ENCODE data around the gene STMN3. TPM values are rescaled to one million over a fixed set of nuclear protein-coding genes. Genes with fewer than 3 reads are reported as not detected.
"Not testable (repeated sequence)": the region's sequence is repeated elsewhere in the genome, so short reads cannot be mapped to it uniquely, and the experiment has no call there.

Gene STMN3
- total RNA-seq, 1 experiment from 2014 or later, result 34.2 TPM

DNA sequence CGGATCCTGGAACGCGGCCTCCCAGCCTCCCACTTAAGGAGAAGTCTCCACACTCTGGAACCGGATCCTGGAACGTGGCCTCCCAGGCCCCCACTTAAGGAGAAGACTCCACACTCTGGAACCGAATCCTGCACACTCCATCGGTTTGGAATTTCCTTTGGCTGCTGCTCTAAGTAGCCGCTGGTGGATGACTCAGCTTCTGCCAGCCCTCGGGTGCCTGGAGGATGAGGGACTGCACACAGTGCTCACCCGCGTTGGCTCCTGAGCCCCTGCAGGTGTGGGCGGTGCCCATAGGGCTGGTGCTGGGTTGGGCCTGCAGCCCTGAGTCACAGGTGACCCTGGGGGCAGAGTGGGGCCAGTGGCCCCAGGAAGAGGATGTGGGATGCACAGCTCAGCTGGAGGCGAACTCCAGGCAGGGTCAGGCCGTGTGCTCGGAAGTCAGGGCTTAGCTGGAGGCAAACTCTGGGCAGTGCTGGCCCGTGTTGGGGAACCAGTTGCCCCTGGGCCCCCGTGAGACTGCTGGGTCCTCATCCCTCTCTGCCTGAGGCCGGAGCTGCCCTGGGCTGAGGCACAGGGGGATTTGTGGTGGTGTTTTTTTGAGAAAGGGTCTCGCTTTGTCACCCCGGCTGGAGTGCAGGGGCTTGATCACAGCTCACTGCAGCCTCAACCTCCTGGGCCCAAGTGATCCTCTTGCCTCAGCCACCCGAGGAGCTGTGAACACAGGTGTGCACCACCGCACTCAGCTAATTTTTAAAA lies 29.3 kb upstream of the STMN3 start:
- peak; percentile 43 for DNase-seq (ENCODE audit: low read depth, low spot score)
- in situ Hi-C loops (cut with HindIII; ENCODE audit: low pct_unique_long_range_greater_than_20kb, low sequenced_read_pairs), result no loop called here

DNA sequence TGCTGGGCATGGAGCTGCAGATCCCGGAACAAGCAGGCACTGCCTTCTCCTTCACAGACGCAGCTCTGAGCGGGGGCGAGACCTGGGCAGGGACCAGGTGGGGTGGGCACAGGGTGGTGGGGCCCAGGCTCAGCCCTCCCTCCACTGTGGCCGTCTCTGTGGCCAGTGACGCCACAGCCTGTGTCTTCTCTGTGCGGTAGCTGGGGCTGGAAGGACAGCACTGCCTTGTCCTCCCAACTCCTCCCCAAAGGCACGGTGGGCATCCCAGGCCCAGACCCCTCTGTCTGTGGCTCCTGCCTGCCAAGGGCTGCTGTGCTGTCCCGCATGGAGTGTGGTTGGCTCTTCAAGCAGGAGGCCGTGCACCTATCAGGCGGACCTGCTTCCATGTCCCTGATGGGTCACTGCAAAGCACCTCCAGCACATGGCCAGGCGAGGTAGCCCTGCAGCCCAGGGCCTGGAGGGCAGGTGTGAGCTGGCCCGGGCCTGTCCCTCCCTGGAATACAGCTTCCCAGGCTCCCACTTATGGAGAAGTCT lies 28.5 kb upstream of the STMN3 start:
- in situ Hi-C loops (cut with HindIII; ENCODE audit: low pct_unique_long_range_greater_than_20kb, low sequenced_read_pairs), result no loop called here
- no peak for DNase-seq (ENCODE audit: low read depth, low spot score)

DNA sequence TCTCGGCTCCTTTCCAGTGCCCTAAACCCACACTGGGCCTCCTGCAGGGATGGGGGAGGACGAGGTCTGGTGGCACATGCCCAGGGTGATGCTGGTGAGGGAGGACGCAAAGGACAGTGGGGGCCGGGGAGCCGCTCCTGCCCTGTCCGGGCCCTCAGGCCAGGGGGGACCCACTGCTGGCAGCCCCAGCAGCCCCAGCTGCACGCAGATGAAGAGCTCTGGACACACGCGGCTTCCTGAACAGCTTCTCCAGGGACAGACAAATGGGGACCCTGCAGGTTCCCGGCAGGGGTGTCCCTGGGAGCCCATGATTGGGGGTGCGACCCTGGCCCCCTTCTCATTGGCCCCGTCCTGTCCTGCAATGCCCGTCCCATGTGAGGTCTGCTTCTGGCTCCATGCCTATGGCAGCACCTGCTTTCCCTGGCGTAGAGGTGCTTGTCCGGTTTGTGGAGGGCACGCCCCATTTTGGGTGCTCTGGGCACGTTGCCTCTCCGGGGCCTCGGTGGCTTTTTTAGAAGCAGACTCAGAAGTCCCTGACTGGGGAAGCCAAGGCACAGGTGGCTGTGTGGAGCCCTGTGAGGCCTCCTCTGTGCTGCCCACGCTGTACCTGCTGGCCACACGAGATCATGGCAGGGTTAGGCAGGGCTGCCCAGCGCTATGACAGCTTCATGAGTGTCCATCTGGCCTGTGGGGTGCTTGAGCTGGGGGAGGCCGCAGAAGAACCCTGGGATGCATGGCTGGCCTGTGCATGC lies 27.8 kb upstream of the STMN3 start:
- in situ Hi-C loops (cut with HindIII; ENCODE audit: low pct_unique_long_range_greater_than_20kb, low sequenced_read_pairs), result no loop called here
- DNase-seq (ENCODE audit: low read depth, low spot score), result no peak

DNA sequence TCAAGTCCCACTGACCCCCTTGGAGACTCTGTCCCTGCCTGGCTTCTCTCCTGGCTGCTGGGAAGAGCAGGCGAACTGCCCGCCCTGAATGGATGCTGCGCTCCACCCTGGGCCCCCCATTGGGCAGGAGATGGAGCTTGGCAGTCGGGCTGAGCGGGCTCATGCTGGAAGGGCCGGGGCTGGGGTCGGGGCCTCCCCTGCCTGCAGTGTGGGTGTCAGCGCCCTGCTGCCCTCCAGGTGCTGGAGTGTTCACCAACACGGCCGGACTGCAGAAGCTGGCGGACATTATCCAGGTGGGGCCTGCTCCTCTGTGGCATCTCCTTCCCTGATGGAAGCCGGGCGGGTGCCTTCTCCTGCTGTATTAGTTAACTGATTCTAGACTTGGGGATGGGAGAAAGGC lies 27.2 kb upstream of the STMN3 start:
- no peak for DNase-seq (ENCODE audit: low read depth, low spot score)
- in situ Hi-C loops (cut with HindIII; ENCODE audit: low pct_unique_long_range_greater_than_20kb, low sequenced_read_pairs), result no loop called here

DNA sequence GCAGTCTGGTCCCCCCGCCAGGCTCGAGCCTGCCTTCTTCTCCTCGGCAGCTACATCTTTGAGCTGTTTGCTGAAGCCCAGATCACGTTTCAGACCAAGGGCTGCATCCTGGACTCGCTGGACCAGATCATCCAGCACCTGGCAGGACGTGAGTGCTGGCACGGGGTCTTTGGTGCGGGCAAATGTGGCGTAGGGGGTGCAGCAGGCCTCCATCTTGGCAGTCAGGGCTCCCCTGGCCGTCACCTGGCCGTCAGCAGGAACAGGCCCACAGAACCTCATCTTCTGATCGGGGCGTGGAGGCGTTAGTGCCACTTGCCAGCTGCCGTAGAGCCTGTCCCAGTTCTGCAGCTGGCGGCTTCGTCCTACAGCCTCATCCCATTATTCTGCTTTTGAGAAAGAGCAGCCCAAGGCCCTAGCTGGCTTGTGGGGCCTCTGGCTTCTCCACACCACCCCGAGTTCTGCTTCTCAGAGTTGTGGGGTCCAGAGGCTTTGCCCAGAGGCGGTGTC lies 26.6 kb upstream of the STMN3 start:
- in situ Hi-C loops (cut with HindIII; ENCODE audit: low pct_unique_long_range_greater_than_20kb, low sequenced_read_pairs), result no loop called here
- no peak for DNase-seq (ENCODE audit: low read depth, low spot score)

DNA sequence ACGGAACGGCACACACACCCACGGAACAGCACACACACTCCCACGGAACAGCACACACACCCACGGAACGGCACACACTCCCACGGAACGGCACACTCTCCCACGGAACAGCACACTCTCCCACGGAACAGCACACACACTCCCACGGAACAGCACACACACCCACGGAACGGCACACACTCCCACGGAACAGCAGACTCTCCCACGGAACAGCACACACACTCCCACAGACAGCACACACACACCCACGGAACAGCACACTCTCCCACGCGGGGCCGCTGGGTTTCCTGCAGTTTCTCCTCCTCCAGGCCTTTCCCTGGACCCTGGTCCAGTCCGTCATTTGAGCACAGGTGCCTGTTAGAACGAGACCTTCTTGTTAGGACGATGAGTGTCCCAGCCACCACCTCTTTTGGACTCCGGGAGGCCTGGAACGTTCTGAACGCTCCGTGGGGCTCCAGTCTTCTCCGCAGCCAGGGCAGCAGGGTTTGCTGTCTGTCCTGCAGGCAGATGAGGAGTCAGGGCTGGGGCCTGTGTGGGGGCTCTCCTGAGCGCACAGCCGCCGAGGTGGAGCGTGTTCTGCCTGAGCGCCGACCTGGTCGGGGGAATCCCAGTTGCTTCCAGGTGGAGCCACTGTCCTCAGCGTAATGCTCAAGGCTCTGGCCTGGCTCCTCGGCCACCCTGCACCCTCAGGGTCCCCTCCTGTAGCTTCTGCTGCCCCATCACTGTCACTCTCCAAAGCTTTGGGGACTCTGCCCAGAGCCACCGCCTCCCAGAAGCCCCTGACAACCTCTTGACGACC lies 25.6 kb upstream of the STMN3 start:
- DNase-seq (ENCODE audit: low read depth, low spot score), result no peak
- in situ Hi-C loops (cut with HindIII; ENCODE audit: low pct_unique_long_range_greater_than_20kb, low sequenced_read_pairs), result no loop called here

DNA sequence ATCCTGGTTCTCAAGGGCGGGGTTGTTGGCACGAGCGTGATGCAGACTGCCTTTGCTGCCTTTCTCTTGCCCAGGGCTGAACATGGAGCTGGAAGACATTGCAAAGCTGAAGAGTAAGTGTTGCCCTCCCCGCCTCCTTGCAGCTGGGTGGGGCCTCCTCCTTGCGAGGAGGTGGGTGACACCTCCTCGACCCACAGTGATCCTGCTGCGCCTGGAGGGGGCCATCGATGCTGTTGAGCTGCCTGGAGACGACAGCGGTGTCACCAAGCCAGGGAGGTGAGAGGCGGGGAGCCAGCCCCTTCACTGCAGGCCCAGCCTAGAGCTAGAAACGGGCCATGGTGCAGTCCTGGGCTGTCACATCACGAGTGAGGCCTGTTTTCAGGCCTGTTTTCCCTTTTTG lies 24.8 kb upstream of the STMN3 start:
- in situ Hi-C loops (cut with HindIII; ENCODE audit: low pct_unique_long_range_greater_than_20kb, low sequenced_read_pairs), result no loop called here
- no peak for DNase-seq (ENCODE audit: low read depth, low spot score)

DNA sequence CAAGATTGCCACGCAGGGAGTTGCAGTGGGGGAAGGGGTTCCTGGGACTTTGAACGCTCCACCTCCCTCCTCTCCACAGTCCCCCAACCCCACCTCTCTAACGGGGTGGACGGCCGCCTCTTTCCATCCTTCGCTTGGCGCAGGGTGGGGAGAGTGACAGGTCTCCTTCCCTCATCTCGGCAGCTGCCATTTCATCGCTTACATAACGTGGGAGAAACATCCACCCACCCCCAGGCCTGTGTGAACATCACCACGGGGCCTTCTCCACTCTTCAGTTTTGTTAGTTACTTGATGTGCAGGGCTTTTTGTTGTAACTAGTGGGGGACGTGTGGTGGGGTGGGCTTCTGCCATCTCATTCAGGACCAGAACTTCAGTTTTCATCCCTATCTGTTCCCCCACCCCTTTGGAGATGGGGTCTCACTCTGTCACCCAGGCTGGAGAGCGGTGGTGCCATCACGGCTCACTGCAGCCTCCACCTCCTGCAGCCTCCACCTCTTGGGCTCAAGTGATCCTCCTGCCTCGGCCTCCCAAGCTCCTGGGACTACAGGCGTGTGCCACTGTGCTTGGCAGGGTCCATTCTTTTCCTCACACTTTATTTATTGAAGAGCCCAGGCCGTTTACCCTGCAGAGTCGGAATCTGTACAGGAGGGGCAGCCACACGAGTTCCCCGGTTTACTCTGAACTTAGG lies 22.6 kb upstream of the STMN3 start:
- DNase-seq (ENCODE audit: low read depth, low spot score), result no peak
- in situ Hi-C loops (cut with HindIII; ENCODE audit: low pct_unique_long_range_greater_than_20kb, low sequenced_read_pairs), result no loop called here

DNA sequence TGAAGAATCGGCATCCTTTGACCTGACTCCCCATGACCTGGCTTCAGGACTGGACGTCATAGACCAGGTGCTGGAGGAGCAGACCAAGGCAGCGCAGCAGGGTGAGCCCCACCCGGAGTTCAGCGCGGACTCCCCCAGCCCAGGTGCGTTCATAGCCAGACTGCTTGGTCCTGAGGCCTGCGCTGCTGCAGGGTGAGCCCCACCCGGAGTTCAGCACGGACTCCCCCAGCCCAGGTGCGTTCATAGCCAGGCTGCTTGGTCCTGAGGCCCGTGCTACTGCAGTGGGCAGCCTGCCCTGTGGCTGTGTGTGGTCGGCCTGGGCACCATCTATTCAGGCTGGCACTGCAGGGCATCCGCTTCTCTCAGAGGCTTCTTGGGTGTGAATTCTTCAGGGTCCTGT lies 20.7 kb upstream of the STMN3 start:
- no peak for DNase-seq (ENCODE audit: low read depth, low spot score)
- in situ Hi-C loops (cut with HindIII; ENCODE audit: low pct_unique_long_range_greater_than_20kb, low sequenced_read_pairs), result no loop called here

DNA sequence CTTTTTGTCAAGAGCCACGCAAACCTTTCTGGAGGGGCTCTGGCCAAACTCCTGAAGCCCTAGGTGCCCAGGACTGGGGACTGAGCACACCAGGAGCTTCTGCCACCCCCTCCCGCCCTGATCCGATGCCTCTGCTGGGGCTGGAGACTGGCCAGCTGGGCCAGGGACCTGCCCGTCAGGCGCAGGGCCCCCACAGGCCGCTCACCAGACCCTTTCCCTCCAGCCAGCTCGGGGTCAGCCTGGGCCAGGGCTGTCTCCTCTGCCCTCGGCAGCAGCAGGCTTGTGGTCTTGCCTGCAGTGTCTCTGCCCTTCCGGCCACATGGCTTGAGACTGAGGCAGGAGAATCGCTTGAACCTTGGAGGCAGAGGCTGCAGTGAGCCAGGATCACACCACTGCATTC lies 19.4 kb upstream of the STMN3 start:
- no peak for DNase-seq (ENCODE audit: low read depth, low spot score)
- in situ Hi-C loops (cut with HindIII; ENCODE audit: low pct_unique_long_range_greater_than_20kb, low sequenced_read_pairs), result no loop called here

DNA sequence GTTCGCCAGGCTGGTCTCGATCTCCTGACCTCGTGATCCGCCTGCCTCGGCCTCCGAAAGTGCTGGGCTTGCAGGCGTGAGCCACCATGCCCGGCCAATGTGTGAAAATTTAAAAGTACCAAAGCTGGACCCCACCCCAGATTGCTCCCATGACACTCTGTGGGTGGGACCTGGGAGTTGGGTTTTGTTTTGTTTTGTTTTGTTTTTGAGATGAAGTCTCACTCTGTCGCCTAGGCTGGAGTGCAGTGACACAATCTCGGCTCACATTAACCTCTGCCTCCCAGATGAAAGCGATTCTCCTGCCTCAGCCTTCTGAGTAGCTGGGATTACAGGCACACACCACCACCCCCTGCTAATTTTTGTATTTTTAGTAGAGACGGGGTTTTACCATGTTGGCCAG lies 18.5 kb upstream of the STMN3 start:
- DNase-seq (ENCODE audit: low read depth, low spot score); in situ Hi-C loops (cut with HindIII; ENCODE audit: low pct_unique_long_range_greater_than_20kb, low sequenced_read_pairs): not testable (repeated sequence)

DNA sequence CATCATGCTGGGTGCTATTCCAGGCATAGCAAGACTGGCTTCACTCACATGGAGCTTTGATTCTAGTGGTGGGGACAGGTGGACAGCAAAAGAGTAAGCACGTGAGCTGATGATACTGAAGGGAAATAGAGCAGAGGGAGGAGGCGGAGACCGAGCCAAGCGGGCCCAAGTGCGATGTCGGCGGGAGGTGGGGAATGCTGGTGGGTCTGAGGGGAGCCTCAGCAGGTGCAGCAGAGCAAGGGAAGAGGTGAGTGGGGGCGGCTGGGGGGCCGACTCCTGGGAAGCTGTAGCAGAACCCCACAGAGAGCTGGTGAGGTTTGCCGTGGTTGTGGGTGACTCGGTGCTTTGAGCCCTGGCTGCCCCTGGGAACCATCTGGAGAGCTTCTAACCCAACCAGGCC lies 15.1 kb upstream of the STMN3 start:
- in situ Hi-C loops (cut with HindIII; ENCODE audit: low pct_unique_long_range_greater_than_20kb, low sequenced_read_pairs), result no loop called here

DNA sequence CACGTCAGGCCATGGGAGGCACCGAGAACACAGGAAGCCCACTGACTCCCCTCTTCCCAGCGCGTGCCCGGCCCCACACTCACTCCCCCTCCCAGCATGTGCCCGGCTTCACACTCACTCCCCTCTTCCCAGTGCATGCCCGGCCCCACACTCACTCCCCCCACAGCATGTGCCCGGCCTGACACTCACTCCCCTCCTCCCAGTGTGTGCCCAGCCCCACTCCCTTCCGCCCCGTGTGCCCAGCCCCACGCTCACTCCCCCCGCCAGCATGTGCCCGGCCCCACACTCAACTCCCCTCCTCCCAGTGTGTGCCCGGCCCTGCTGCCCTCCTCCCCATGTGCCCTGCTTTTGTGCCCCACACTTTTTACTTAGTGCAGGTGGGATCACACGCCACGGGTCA lies 14.6 kb upstream of the STMN3 start:
- no peak for DNase-seq (ENCODE audit: low read depth, low spot score)
- in situ Hi-C loops (cut with HindIII; ENCODE audit: low pct_unique_long_range_greater_than_20kb, low sequenced_read_pairs), result no loop called here

More for the DNA sequence above, 15.1 kb upstream of the STMN3 start:
- DNase-seq (ENCODE audit: low read depth, low spot score), result no peak

DNA sequence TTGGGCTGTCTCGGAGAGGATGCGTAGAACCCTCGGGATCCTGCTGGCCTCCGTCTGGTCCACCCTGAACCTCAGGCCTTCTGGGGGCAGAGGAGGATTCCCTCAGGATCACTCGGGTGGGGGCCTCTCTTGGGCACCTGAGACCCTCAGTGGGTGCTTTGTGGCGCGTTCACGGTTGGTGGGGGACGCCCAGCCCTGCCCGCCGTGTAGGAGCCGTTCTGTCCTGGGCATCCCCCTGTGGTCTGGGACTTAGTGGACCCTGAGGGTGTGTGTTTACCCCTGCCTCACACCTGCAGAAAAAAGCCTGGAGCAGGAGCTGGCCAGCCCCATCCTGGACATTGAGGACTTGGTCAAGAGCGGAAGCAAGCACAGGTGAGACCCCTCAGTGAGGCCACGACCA lies 12.5 kb upstream of the STMN3 start:
- DNase-seq (ENCODE audit: low read depth, low spot score), result no peak
- in situ Hi-C loops (cut with HindIII; ENCODE audit: low pct_unique_long_range_greater_than_20kb, low sequenced_read_pairs), result no loop called here

DNA sequence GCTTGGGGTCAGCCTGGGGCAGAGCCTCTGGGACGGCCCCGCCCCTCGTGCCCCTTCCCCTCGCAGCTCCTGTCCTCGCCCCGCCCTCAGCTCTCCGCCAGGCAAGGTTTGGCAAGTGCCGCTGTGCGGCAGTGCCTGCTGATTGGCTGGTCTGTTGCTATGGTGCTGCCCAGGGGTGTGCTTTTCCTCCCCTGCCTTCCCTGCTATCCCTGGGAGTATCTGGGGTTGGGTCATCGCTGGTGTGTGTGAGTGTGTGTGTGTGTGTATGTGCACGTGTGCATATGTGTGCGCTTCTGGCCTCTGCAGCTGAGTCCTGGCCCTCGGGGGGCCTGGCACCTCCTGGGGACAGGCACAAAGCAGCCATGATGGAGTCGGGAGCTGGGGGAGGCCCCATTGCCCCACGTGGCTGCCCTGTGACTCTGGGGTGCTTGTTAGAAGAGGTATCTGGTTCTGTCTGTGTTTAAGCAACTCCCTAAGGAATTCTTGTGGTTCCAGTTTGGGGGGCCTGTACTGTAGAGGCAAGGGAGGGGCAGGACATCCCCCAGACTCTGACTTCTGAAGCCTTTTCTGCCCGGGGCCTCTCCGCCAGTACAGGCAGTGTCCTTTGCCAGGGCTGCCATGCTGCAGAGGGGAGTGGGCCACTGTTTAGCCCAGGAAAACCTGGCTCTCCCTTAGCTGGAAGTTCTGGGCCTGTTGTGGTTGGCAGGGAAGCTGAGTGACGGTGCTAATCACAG lies 11.8 kb upstream of the STMN3 start:
- in situ Hi-C loops (cut with HindIII; ENCODE audit: low pct_unique_long_range_greater_than_20kb, low sequenced_read_pairs), result no loop called here
- no peak for DNase-seq (ENCODE audit: low read depth, low spot score)

DNA sequence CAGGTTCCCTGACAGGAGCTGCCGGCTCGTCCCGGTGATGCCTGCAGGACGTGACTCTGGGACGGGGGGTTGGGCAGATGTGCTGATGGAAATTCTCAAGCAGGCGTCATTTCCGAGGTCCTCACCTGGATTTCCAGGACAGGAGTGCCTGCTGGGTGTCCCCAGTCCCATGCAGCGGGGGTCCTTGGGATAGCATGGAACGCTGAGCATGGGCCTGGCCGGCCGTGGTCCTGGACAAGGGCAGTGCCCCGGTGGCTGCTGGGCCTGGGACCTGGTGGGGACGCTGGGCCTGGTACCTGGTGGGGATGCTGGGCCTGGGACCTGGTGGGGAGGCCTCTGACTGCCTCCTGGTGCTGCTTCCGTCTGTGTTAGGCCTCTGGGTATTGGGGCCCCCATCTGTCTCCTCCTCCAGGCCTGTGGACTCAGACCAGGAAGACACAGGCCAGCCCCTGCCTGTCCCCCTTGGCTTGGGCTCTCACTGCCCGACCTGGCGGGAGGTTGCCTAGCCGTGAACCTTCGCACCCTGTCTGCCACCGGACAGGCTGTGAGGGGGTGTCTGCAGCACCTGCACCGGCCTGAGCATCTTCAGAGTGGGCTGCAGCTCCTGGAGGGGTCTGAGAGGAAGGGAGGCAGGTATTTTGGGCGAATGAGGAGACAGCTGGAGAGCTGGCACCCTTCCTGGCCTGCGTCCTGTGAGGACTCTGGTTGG lies 11.1 kb upstream of the STMN3 start:
- DNase-seq (ENCODE audit: low read depth, low spot score), result no peak
- in situ Hi-C loops (cut with HindIII; ENCODE audit: low pct_unique_long_range_greater_than_20kb, low sequenced_read_pairs), result no loop called here
